ENCODE data around the gene ADGRF4.

- TF ChIP-seq, protein P1, sequence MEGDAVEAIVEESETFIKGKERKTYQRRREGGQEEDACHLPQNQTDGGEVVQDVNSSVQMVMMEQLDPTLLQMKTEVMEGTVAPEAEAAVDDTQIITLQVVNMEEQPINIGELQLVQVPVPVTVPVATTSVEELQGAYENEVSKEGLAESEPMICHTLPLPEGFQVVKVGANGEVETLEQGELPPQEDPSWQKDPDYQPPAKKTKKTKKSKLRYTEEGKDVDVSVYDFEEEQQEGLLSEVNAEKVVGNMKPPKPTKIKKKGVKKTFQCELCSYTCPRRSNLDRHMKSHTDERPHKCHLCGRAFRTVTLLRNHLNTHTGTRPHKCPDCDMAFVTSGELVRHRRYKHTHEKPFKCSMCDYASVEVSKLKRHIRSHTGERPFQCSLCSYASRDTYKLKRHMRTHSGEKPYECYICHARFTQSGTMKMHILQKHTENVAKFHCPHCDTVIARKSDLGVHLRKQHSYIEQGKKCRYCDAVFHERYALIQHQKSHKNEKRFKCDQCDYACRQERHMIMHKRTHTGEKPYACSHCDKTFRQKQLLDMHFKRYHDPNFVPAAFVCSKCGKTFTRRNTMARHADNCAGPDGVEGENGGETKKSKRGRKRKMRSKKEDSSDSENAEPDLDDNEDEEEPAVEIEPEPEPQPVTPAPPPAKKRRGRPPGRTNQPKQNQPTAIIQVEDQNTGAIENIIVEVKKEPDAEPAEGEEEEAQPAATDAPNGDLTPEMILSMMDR (IDR thresholded peaks at IDR 0.05), result no peak
- no peak for TF ChIP-seq POLR2A (IDR thresholded peaks at IDR 0.05)
Measured at GRCh38 chr6:47680051-47680450, 18.3 kb upstream of the ADGRF4 start.
